Right atrium auricular region (tissue), 2 donors: Measurements from ENCODE around the gene NMRAL1. TPM values are rescaled to one million over a fixed set of nuclear protein-coding genes. Genes with fewer than 3 reads are reported as not detected.

Experiments
- DNase-seq: peaks from one replicate; pipeline ENCODE4 v3.0.0-alpha.2; 2019; ENCODE audit warnings: low spot score
- H3K27ac ChIP-seq, 2 donors: fragments of 200-600 bp; sonication (generic); 1 replicate in 1 of 2; 2 replicates in 1 of 2; pipeline ENCODE4 v1.5.1; 2016 to 2019
- H3K27me3 ChIP-seq, 2 donors: fragments of 200-600 bp; sonication (generic); one replicate each; pipeline versions ENCODE4 v1.5.1 to v1.6.0; 2017 to 2019
- H3K36me3 ChIP-seq: fragments of 200-600 bp; sonication (generic); one replicate; pipeline ENCODE4 v1.5.1; 2016
- H3K4me1 ChIP-seq, 2 donors: fragments of 200-600 bp; sonication (generic); one replicate each; pipeline versions ENCODE4 v1.5.1 to v1.6.0; 2017 to 2019
- H3K4me3 ChIP-seq, 2 donors: fragments of 200-600 bp; sonication (generic); 1 replicate in 1 of 2; 2 replicates in 1 of 2; pipeline ENCODE4 v1.5.1; 2017 to 2019; ENCODE audit warnings: mild to moderate bottlenecking in 1 of 2, moderate library complexity in 1 of 2
- H3K9me3 ChIP-seq, 2 donors: fragments of 200-600 bp; sonication (generic); one replicate each; pipeline ENCODE4 v1.5.1; 2019
- CTCF ChIP-seq, 2 donors: fragments of 200-600 bp; sonication (generic); IDR thresholded peaks; one replicate each; pipeline ENCODE4 v1.5.1; 2019; ENCODE audit warnings: antibody characterized with exemption in 2 of 2
- total RNA-seq, 2 donors: library from RNA; depleted of rRNA; stranded (reverse); fragments of >200 nt; gene quantifications; one replicate each; pipeline ENCODE4 v1.1.0, GENCODE V29; 2016

Gene NMRAL1
- total RNA-seq, 2 donors from 2014 or later: 18.7 to 36.3 TPM

DNA sequence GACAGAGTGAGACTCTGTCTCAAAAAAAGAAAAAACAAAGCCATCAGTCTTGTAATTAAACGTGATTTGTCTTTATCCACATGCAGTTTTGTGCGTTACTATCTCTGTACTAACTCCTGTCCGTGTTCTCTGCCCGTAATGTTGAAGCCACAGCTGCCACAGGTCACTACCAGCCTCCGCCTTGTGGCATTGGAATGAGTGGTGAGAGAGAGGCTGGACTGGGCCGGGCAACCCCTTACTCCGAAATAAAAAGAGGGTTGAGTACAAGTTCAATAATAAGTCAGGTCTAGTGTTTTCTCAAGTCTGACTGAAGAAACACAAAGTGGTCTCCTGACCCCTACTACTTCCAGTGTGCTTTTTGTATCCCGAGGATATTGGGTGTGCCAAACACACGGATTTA lies 43.4 kb downstream of the NMRAL1 start:
- TF ChIP-seq CTCF (IDR thresholded peaks at IDR 0.05): no peak
- DNase-seq: no peak
- no peak overlapping the region for H3K27ac ChIP-seq
- peaks cover 0 to 18% of the 10 kb centered on the region in 2 donors for H3K4me1 ChIP-seq
- no peak overlapping the region for H3K4me3 ChIP-seq
- H3K9me3 ChIP-seq: no peaks in the 10 kb centered on the region
- no peaks in the 10 kb centered on the region for H3K27me3 ChIP-seq
- peaks cover 28% of the 10 kb centered on the region for H3K36me3 ChIP-seq

DNA sequence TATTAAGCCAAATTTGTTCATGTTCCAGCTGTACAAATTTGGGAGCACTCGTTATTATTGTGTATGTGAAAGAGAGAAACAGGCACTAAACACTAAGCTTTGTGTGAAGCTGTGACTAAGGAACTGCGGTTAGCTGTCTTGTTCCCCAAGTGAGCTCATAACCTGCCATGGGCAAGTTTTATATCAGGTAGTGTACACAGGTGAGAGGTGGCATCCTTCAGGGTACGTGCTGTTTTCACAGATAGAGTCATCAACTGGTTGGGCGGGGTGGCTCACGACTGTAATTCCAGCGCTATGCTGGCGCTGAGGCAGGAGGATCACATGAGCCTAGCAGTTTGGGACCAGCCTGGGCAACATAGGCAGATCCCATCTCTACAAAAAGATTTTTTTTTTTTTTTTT lies 45.9 kb downstream of the NMRAL1 start:
- H3K36me3 ChIP-seq: peaks cover 11% of the 10 kb centered on the region
- no peak for DNase-seq
- no peaks in the 10 kb centered on the region for H3K9me3 ChIP-seq
- TF ChIP-seq CTCF (IDR thresholded peaks at IDR 0.05): no peak
- no peaks in the 10 kb centered on the region for H3K27me3 ChIP-seq
- no peak overlapping the region for H3K27ac ChIP-seq
- H3K4me1 ChIP-seq: peaks cover 0 to 25% of the 10 kb centered on the region in 2 donors
- no peak overlapping the region for H3K4me3 ChIP-seq

DNA sequence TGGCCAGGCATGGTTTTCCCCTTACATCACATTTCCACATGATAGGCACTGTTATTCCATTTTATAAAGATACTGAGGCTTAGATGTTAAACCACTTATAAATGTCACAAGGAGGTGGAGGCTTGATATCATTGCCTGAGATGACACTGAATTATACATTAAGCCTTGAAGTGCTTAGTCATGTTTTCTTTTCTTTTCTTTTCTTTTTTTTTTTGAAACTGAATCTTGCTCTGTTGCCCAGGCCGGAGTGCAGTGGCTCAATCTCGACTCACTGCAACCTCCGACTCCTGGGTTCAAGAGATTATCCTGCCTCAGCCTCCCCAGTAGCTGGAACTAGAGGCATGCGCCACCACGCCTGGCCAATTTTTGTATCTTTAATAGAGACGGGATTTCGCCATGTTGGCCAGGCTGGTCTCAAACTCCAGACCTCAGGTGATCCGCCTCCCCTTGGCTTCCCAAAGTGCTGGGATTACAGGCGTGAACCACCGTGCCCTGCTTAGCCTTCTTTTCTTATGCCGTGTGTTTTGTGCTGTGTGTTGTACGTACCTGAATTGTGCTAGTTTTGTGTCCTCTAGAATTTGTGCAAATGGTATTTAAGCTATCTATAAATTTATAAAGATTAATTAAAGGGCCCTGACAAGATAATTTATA lies 47.6 kb downstream of the NMRAL1 start:
- peak overlapping the region; percentile 93 to 95 for H3K4me3 ChIP-seq
- no peak for TF ChIP-seq CTCF (IDR thresholded peaks at IDR 0.05)
- no peaks in the 10 kb centered on the region for H3K27me3 ChIP-seq
- peaks cover 7% of the 10 kb centered on the region for H3K36me3 ChIP-seq
- peaks cover 0 to 25% of the 10 kb centered on the region in 2 donors for H3K4me1 ChIP-seq
- no peaks in the 10 kb centered on the region for H3K9me3 ChIP-seq
- DNase-seq: no peak
- peak overlapping the region in 1 of 2 donors; percentile 92 for H3K27ac ChIP-seq

GRCh38 chr16:4426021-4426684 lies 48.3 kb downstream of the NMRAL1 start:
- Histone ChIP-seq H3K4me3 (peak overlapping the region; percentile 93 to 95), H3K27me3 (no peaks in the 10 kb centered on the region), H3K9me3 (no peaks in the 10 kb centered on the region), H3K4me1 (peaks cover 0 to 25% of the 10 kb centered on the region in 2 donors), H3K27ac (peak overlapping the region; percentile 92), H3K36me3 (peaks cover under 1% of the 10 kb centered on the region)
- no peak for DNase-seq
- TF ChIP-seq CTCF (IDR thresholded peaks at IDR 0.05): no peak

- H3K27me3 ChIP-seq: no peaks in the 10 kb centered on the region
- H3K36me3 ChIP-seq: no peaks in the 10 kb centered on the region
- peak; percentile 94 for DNase-seq
- no peak for TF ChIP-seq CTCF (IDR thresholded peaks at IDR 0.05)
- H3K4me3 ChIP-seq: peak within 1 kb of the TSS; percentile 93 to 95
- peak within 1 kb of the TSS; percentile 92 for H3K27ac ChIP-seq
- H3K4me1 ChIP-seq: peaks cover 0 to 25% of the 10 kb centered on the region in 2 donors
- H3K9me3 ChIP-seq: no peaks in the 10 kb centered on the region
Observed at GRCh38 chr16:4425378-4426020, 48.9 kb downstream of the NMRAL1 start, which contains the start of gene DNAJA3. DNAJA3 (plus strand) TSS chr16:4425868; CDS start chr16:4425882, 14 bp downstream.
